NCI-H2107 (cell line): Measurements from ENCODE around the gene TP53TG3B.
"Not testable (repeated sequence)": the region's sequence is repeated elsewhere in the genome, so short reads cannot be mapped to it uniquely, and the experiment has no call there.

ENCODE experiments used
- DNase-seq: peaks from one replicate; lab custom pipeline; 2025; lab: John Stamatoyannopoulos, UW

TP53TG3B gene, protein sequence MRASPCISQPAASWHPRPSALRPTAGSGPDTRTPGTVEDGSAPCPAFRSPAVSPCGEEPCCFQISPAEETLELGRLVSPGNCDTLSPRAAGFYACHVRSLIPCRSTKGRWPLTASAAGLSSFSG

DNA sequence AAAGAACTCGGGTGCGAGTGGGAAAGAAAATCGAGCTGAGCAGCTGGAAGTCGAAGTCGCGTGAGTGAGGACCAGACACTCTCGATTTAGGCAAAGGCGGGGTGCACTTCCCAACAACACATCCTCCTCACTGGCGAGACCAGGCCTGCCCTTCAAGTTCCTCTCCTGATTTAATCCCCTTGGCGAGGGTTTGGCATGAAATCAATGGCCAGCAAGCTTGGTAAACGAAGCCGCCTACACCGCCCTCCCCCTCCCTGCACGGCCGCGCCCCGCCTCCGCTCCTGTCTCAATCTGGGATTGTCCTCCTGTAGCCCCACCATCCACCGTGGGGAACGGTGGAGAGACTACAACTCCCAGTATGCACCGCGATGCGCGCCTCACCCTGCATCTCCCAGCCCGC lies at the start of gene TP53TG3B:
TSS of gene TP53TG3B (plus strand) at position 301 of the 400 bp plus-strand sequence. CDS start at position 369, 68 bp downstream.
- not testable (repeated sequence) for DNase-seq

DNA sequence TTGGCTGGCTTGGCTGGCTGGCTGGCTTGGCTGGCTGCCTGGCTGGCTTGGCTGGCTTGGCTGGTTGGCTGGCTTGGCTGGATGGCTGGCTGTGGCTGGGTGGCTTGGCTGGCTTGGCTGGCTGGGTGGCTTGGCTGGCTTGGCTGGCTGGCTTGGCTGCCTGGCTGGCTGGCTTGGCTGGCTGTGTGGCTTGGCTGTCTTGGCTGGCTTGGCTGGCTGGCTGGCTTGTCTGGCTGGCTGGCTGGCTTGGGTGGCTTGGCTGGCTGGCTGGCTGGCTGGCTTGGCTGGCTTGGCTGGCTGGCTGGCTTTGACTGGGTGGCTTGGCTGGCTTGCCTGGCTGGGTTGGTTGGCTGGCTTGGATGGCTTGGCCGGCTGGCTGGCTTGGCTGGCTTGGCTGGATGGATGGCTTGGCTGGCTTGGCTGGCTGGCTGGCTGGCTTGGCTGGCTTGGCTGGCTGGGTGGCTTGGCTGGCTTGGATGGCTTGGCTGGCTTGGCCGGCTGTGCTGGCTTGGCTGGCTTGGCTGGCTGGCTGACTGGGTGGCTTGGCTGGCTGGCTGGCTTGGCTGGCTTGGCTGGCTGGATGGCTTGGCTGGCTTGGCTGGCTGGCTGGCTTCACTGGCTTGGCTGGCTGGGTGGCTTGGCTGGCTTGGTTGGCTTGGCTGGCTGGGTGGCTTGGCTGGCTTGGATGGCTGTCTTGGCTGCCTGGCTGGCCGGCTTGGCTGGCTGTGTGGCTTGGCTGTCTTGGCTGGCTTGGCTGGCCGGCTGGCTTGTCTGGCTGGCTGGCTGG lies 24.2 kb upstream of the TP53TG3B start:
- DNase-seq, result not testable (repeated sequence)

DNA sequence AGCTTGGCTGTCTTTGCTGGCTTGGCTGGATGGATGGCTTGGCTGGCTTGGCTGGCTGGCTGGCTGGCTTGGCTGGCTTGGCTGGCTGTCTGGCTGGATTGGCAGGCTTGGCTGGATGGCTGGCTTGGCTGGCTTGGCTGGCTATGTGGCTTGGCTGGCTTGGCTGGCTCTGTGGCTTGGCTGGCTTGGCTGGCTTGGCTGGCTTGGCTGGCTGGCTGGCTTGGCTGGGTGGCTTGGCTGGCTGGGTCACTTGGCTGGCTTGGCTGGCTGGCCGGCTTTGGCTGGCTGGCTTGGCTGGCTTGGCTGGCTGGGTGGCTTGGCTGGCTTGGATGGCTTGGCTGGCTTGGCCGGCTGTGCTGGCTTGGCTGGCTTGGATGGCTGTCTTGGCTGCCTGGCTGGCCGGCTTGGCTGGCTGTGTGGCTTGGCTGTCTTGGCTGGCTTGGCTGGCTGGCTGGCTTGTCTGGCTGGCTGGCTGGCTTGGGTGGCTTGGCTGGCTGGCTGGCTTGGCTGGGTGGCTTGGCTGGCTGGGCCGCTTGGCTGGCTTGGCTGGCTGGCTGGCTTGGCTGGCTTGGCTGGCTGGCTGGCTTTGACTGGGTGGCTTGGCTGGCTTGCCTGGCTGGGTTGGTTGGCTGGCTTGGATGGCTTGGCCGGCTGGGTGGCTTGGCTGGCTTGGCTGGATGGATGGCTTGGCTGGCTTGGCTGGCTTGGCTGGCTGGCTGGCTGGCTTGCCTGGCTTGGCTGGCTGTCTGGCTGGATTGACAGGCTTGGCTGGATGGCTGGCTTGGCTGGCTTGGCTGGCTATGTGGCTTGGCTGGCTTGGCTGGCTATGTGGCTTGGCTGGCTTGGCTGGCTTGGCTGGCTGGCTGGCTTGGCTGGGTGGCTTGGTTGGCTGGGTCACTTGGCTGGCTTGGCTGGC lies 22.8 kb upstream of the TP53TG3B start:
- not testable (repeated sequence) for DNase-seq

DNA sequence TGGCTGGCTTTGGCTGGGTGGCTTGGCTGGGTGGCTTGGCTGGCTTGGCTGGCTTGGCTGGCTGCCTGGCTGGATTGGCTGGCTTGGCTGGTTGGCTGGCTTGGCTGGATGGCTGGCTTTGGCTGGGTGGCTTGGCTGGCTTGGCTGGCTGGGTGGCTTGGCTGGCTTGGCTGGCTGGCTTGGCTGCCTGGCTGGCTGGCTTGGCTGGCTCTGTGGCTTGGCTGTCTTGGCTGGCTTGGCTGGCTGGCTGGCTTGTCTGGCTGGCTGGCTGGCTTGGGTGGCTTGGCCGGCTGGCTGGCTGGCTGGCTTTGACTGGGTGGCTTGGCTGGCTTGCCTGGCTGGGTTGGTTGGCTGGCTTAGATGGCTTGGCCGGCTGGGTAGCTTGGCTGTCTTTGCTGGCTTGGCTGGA lies 22.1 kb upstream of the TP53TG3B start:
- DNase-seq, result not testable (repeated sequence)

DNA sequence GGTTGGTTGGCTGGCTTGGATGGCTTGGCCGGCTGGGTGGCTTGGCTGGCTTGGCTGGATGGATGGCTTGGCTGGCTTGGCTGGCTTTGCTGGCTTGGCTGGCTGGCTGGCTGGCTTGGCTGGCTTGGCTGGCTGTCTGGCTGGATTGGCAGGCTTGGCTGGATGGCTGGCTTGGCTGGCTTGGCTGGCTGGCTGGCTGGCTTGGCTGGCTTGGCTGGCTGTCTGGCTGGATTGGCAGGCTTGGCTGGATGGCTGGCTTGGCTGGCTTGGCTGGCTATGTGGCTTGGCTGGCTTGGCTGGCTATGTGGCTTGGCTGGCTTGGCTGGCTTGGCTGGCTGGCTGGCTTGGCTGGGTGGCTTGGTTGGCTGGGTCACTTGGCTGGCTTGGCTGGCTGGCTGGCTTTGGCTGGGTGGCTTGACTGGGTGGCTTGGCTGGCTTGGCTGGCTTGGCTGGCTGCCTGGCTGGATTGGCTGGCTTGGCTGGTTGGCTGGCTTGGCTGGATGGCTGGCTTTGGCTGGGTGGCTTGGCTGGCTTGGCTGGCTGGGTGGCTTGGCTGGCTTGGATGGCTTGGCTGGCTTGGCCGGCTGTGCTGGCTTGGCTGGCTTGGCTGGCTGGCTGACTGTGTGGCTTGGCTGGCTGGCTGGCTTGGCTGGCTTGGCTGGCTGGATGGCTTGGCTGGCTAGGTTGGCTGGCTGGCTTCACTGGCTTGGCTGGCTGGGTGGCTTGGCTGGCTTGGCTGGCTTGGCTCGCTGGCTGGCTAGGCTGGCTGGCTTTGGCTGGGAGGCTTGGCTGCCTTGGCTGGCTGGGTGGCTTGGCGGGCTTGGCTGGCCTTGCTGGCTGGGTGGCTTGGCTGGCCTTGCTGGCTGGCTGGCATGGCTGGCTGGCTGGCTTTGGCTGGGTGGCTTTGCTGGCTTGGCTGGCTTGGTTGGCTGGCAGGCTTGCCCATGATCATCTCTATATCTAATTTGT lies 21.3 kb upstream of the TP53TG3B start:
- not testable (repeated sequence) for DNase-seq
